Mesothelial cell of epicardium (in vitro differentiated cells): ENCODE results near the gene MAGEF1. TPM values are rescaled to one million over a fixed set of nuclear protein-coding genes. Genes with fewer than 3 reads are reported as not detected.

Experiments
- DNase-seq, 2 experiments: peaks; one replicate each; pipeline ENCODE4 v3.0.0; 2021; ENCODE audit warnings: low spot score in 2 of 2; ENCODE audit not compliant: unreplicated experiment in 2 of 2
- H3K27ac Mint-ChIP-seq: 2 replicates; pipeline ENCODE4 v1.8.0; 2021; ENCODE audit warnings: mixed read lengths
- H3K27me3 Mint-ChIP-seq: 2 replicates; pipeline ENCODE4 v1.8.0; 2021; ENCODE audit warnings: low read depth, mixed read lengths
- H3K36me3 Mint-ChIP-seq: 2 replicates; pipeline ENCODE4 v1.8.0; 2021; ENCODE audit warnings: mixed read lengths
- H3K4me1 Mint-ChIP-seq: 2 replicates; pipeline ENCODE4 v1.8.0; 2021; ENCODE audit warnings: mixed read lengths
- H3K4me3 Mint-ChIP-seq: 2 replicates; pipeline ENCODE4 v1.8.0; 2021; ENCODE audit warnings: mild to moderate bottlenecking, moderate library complexity, mixed read lengths
- H3K9me3 Mint-ChIP-seq: 2 replicates; pipeline ENCODE4 v1.8.0; 2021; ENCODE audit warnings: mixed read lengths
- CTCF ChIP-seq: fragments of 200-600 bp; sonication (generic); IDR thresholded peaks from one replicate; pipeline ENCODE4 v1.5.0; 2021; ENCODE audit warnings: antibody characterized with exemption; ENCODE audit not compliant: unreplicated experiment
- total RNA-seq: library from RNA; stranded (reverse); gene quantifications from 3 replicates; pipeline ENCODE4 v1.2.1, GENCODE V29; 2021

MAGEF1 gene
- total RNA-seq, 1 donor from 2014 or later: 68.4 TPM

GRCh38 chr3:184670091-184670602 lies 41.7 kb downstream of the MAGEF1 start:
- H3K27ac Mint-ChIP-seq: no peak overlapping the region
- DNase-seq: no peak

GRCh38 chr3:184669578-184669977 lies 42.3 kb downstream of the MAGEF1 start:
- no peak overlapping the region for H3K4me3 Mint-ChIP-seq
- peaks cover 15% of the 10 kb centered on the region for H3K4me1 Mint-ChIP-seq
- no peaks in the 10 kb centered on the region for H3K36me3 Mint-ChIP-seq
- H3K27ac Mint-ChIP-seq: no peak overlapping the region
- no peak for DNase-seq
- no peaks in the 10 kb centered on the region for H3K27me3 Mint-ChIP-seq
- no peak for TF ChIP-seq CTCF
- no peaks in the 10 kb centered on the region for H3K9me3 Mint-ChIP-seq

More at GRCh38 chr3:184670091-184670602, 41.7 kb downstream of the MAGEF1 start:
- TF ChIP-seq CTCF: no peak
- H3K27me3 Mint-ChIP-seq: no peaks in the 10 kb centered on the region
- peaks cover 12% of the 10 kb centered on the region for H3K4me1 Mint-ChIP-seq
- H3K36me3 Mint-ChIP-seq: no peaks in the 10 kb centered on the region
- no peaks in the 10 kb centered on the region for H3K9me3 Mint-ChIP-seq
- no peak overlapping the region for H3K4me3 Mint-ChIP-seq

GRCh38 chr3:184666442-184666841 lies 45.4 kb downstream of the MAGEF1 start:
- DNase-seq: no peak
- Mint-ChIP-seq H3K27me3 (no peaks in the 10 kb centered on the region), H3K9me3 (no peaks in the 10 kb centered on the region), H3K36me3 (no peaks in the 10 kb centered on the region), H3K4me1 (peaks cover 21% of the 10 kb centered on the region), H3K27ac (peak overlapping the region; percentile 2), H3K4me3 (no peak overlapping the region)
- TF ChIP-seq CTCF: no peak

GRCh38 chr3:184665101-184665500 lies 46.8 kb downstream of the MAGEF1 start:
- TF ChIP-seq CTCF: no peak
- peaks cover 22% of the 10 kb centered on the region for H3K4me1 Mint-ChIP-seq
- H3K36me3 Mint-ChIP-seq: no peaks in the 10 kb centered on the region
- no peak for DNase-seq
- no peak overlapping the region for H3K4me3 Mint-ChIP-seq
- H3K9me3 Mint-ChIP-seq: no peaks in the 10 kb centered on the region
- H3K27ac Mint-ChIP-seq: peak overlapping the region; percentile 34
- no peaks in the 10 kb centered on the region for H3K27me3 Mint-ChIP-seq

GRCh38 chr3:184663756-184664155 lies 48.1 kb downstream of the MAGEF1 start:
- no peak overlapping the region for H3K4me3 Mint-ChIP-seq
- TF ChIP-seq CTCF: no peak
- DNase-seq: no peak
- H3K27me3 Mint-ChIP-seq: no peaks in the 10 kb centered on the region
- no peaks in the 10 kb centered on the region for H3K36me3 Mint-ChIP-seq
- peak overlapping the region; percentile 30 for H3K27ac Mint-ChIP-seq
- peaks cover 34% of the 10 kb centered on the region for H3K4me1 Mint-ChIP-seq
- no peaks in the 10 kb centered on the region for H3K9me3 Mint-ChIP-seq

GRCh38 chr3:184663356-184663755 lies 48.5 kb downstream of the MAGEF1 start:
- peaks cover 38% of the 10 kb centered on the region for H3K4me1 Mint-ChIP-seq
- no peak overlapping the region for H3K4me3 Mint-ChIP-seq
- no peaks in the 10 kb centered on the region for H3K36me3 Mint-ChIP-seq
- H3K27me3 Mint-ChIP-seq: no peaks in the 10 kb centered on the region
- no peak overlapping the region for H3K27ac Mint-ChIP-seq
- no peak for TF ChIP-seq CTCF
- no peak for DNase-seq
- no peaks in the 10 kb centered on the region for H3K9me3 Mint-ChIP-seq
